Activated CD4-positive, CD25-positive, alpha-beta regulatory T cell treated with anti-CD3 and anti-CD28 coated beads, Interleukin-2, amount 50 U/mL, for 16 hours (primary cell): ENCODE data around the gene HMGCL.
"Not testable (repeated sequence)": the region's sequence is repeated elsewhere in the genome, so short reads cannot be mapped to it uniquely, and the experiment has no call there.

Source experiments
- DNase-seq: peaks from one replicate; pipeline ENCODE4 v3.0.0-alpha.2; 2020; ENCODE audit warnings: low read depth, low spot score

HMGCL gene

GRCh38 chr1:23798662-23799142 lies 26.5 kb downstream of the HMGCL start:
- no peak for DNase-seq

- no peak for DNase-seq
Observed at GRCh38 chr1:23797478-23798448, 27.5 kb downstream of the HMGCL start.

- DNase-seq, result no peak
Observed at GRCh38 chr1:23796466-23797271, 28.6 kb downstream of the HMGCL start.

GRCh38 chr1:23795676-23796465 lies 29.4 kb downstream of the HMGCL start:
- DNase-seq, result no peak

- not testable (repeated sequence) for DNase-seq
Observed at GRCh38 chr1:23794732-23795182, 30.5 kb downstream of the HMGCL start.

- DNase-seq, result no peak
Observed at GRCh38 chr1:23793861-23794731, 31.1 kb downstream of the HMGCL start.

GRCh38 chr1:23793018-23793781 lies 32.0 kb downstream of the HMGCL start:
- DNase-seq, result no peak

GRCh38 chr1:23792151-23792945 lies 32.9 kb downstream of the HMGCL start:
- no peak for DNase-seq

GRCh38 chr1:23791516-23792047 lies 33.6 kb downstream of the HMGCL start:
- DNase-seq, result no peak

- peak; percentile 75 for DNase-seq
Observed at GRCh38 chr1:23790696-23791515, 34.3 kb downstream of the HMGCL start, which contains the start of gene LYPLA2. Gene LYPLA2 (plus strand): TSS chr1:23791145. CDS start chr1:23792683, 1,538 bp downstream.

GRCh38 chr1:23788695-23789094 lies 36.5 kb downstream of the HMGCL start:
- DNase-seq, result no peak

GRCh38 chr1:23787701-23788100 lies 37.5 kb downstream of the HMGCL start:
- no peak for DNase-seq

- no peak for DNase-seq
Observed at GRCh38 chr1:23784846-23785245, 40.4 kb downstream of the HMGCL start.

- not testable (repeated sequence) for DNase-seq
Observed at GRCh38 chr1:23783141-23783540, 42.1 kb downstream of the HMGCL start.

GRCh38 chr1:23779826-23780371 lies 45.3 kb downstream of the HMGCL start:
- DNase-seq, result no peak

GRCh38 chr1:23777979-23778814 lies 47.0 kb downstream of the HMGCL start, which contains the start of gene PITHD1:
Gene PITHD1 (plus strand): TSS chr1:23778418. CDS start chr1:23778516, 98 bp downstream.
- peak; percentile 58 for DNase-seq
